Fibroblast of villous mesenchyme (primary cell): ENCODE measurements around the gene LKAAEAR1. TPM values are rescaled to one million over a fixed set of nuclear protein-coding genes. Genes with fewer than 3 reads are reported as not detected.

Experiments
- DNase-seq: peaks from one replicate; pipeline ENCODE4 v3.0.0-alpha.2; 2010; ENCODE audit warnings: low read depth
- H3K4me3 ChIP-seq: 2 replicates; pipeline ENCODE4 v1.5.1; 2011; ENCODE audit warnings: low read depth, mild to moderate bottlenecking, low read length
- total RNA-seq: library from RNA; depleted of rRNA; stranded (reverse); fragments of >200 nt; gene quantifications from 2 replicates; pipeline ENCODE4 v1.2.3, GENCODE V29; 2012
- TF ChIP-seq, protein P1 (sequence below): IDR thresholded peaks from 2 replicates; pipeline ENCODE4 v1.5.1; 2012; ENCODE audit warnings: low read depth, mild to moderate bottlenecking, low read length; ENCODE audit not compliant: insufficient read depth

The LKAAEAR1 gene
- total RNA-seq, 1 donor: not detected

DNA sequence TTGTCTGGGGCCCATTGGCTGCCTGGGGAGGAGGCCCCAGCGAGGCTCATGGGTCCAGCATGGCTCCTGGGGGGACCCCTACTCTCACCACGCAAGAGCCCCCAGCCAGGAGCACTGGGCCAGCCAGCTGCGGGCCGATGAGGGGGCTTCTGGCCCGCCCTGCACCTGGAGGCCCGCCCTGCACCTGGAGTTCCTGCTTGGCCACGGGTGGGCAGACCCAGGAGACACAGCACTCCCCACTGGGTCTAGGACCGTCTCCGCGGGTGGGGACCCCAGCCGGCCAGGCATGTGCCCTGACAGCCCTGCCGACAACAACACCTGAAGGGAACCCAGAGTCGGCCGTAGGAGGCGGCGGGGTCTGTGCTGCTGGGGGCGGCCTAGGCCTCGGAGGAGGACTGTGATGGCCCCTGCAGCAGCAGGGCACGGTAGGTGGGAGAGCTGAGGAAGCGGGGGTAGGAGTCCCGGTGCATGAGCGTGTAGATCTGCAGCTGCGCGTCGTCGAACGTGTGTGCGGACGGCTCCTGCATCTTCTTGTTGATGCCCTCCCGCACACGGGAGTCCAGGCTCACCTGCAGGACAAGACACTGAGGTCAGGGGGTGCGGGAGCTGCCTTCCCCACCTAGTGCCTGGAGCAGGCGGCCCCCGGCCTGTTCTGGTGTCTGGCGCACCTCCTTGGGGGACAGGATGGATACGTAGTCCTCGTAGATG lies 10.6 kb downstream of the LKAAEAR1 start:
- no peak overlapping the region for H3K4me3 ChIP-seq
- DNase-seq: no peak
- TF ChIP-seq, protein P1, sequence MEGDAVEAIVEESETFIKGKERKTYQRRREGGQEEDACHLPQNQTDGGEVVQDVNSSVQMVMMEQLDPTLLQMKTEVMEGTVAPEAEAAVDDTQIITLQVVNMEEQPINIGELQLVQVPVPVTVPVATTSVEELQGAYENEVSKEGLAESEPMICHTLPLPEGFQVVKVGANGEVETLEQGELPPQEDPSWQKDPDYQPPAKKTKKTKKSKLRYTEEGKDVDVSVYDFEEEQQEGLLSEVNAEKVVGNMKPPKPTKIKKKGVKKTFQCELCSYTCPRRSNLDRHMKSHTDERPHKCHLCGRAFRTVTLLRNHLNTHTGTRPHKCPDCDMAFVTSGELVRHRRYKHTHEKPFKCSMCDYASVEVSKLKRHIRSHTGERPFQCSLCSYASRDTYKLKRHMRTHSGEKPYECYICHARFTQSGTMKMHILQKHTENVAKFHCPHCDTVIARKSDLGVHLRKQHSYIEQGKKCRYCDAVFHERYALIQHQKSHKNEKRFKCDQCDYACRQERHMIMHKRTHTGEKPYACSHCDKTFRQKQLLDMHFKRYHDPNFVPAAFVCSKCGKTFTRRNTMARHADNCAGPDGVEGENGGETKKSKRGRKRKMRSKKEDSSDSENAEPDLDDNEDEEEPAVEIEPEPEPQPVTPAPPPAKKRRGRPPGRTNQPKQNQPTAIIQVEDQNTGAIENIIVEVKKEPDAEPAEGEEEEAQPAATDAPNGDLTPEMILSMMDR: no peak

DNA sequence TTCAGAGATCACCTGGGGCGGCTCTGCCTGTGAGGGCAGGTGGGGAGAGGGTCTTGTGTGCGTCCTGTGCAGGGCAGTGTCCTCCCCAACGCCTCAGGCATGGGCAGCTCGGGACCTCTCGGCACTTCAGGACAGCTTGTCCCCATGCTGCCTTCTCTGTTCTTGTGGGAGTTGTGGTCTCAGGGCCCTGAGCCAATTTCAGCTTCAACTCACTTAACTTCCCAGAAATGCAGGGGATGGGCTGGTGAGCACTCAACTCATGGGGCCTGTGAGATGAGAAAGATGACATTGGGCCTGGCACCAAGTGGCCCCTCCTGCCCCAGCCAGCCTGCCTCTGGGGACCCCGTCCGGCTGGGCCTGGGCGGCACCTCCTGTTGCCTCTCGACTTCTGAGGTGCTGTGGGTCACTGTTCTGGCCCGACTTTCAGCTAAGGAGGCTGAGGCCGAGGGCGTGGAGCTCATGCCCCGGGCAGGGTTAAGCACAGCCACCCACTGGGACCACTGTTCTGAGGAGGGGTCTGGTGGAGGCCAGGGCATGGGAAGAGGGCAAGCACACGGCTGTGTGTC lies 11.6 kb downstream of the LKAAEAR1 start:
- TF ChIP-seq, protein P1: no peak
- H3K4me3 ChIP-seq: no peak overlapping the region
- no peak for DNase-seq

DNA sequence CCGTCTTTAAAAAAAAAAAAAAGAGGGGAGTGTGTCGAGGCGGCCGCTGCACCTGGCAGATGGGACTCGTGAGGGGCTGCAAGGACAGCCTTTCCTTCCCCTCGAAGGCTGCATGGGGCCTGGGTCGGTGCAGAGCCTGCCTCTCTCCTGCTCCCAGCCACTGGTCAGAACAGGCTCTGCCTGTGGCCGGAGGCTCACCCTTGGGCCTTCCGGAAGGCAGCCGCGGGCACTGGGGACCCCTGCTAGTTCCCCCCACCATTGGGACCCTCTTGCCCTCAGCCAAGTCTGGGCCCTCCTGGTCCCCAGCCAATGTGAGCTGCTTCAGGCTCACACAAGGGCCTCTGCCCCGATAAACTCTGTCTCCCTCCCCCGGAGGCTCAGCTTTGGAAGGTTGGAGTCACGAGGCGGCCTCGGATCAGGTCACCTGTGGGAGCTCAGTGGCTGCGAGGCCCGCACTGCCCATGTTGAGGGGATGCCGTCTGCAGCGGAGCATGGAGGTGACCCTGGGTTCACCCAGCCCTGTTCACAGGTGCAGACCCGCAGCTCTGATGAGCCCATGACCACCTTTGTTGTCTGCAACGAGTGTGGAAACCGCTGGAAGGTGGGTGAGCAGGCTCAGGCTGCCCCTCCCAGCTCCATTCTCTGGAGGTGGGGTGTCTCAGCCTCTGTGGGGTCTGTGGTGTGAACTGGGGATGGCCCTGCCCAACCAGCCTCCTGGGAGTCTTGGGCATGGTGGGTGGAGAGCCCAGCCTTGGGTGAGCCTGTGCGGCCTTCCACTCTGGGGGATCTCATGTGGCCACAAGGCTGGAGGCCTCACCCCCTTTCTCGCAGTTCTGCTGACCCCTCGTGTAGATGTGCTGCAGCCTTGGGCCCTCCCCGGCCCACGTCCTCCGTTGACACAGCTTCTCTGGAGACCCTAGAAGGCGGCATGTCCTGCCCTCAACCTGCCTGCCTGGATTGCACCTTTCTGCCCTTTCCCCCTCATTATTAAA lies 12.6 kb downstream of the LKAAEAR1 start:
- H3K4me3 ChIP-seq: no peak overlapping the region
- DNase-seq: no peak
- TF ChIP-seq, protein P1: no peak

DNA sequence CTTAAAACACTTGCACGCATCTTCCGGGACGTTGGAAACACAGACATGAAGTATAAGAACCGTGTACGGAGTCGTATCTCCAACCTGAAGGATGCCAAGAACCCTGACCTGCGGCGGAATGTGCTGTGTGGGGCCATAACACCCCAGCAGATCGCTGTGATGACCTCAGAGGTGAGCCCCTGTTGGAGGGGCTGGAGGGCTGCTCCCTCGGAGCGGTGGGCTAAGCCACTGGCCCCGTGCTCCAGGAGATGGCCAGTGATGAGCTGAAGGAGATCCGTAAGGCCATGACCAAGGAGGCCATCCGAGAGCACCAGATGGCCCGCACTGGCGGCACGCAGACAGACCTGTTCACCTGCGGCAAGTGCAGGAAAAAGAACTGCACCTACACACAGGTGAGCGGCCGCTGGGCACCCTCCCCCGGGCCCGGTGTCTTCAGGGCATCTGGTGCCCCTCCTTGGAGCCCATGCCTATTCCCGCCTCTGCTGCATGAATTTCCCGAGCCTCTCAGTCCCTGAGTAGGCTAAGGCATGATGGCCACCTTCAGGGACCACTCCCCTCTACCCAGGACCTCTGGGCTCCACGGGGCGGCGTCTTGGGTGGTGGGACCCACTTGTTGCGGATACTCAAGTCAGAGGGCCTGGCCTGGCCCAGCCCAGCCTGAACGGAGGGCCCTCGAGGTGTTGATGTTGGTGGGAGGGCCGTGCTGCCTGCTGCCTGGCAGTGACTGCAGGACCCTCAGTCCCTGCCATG lies 13.8 kb downstream of the LKAAEAR1 start:
- no peak overlapping the region for H3K4me3 ChIP-seq
- no peak for DNase-seq
- TF ChIP-seq, protein P1: no peak

DNA sequence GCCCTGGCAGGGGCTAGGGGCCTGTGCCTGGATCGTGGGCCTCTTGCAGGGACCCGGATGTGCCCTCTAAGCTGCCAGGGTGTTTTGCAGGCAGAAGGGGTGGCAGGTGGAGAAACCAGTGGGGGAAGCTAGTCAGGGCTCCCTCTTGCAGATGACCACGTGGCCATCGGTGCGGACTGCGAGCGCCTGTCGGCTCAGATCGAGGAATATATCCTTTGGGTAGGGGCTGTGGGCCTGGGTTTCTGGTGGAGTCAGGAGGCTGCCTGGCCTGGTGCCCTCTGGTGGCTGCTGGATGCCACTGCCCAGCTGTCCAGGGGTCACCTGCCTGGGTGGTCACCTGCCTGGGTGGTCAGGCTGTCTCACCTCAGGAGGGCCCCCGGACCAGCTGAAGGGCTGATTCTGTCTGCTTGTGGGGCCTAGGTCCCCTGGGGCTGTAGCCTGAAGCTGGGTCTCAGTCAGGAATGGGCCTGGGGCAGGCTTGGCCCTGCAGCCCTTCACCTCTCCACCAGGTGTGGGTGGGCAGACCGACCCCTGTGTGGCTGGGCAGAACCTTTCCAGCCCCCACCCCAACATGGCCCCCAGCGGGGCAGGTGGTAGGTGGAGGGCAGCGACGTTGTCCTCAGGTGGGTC lies 14.5 kb downstream of the LKAAEAR1 start:
- DNase-seq: no peak
- TF ChIP-seq, protein P1: peak; percentile 72
- no peak overlapping the region for H3K4me3 ChIP-seq

DNA sequence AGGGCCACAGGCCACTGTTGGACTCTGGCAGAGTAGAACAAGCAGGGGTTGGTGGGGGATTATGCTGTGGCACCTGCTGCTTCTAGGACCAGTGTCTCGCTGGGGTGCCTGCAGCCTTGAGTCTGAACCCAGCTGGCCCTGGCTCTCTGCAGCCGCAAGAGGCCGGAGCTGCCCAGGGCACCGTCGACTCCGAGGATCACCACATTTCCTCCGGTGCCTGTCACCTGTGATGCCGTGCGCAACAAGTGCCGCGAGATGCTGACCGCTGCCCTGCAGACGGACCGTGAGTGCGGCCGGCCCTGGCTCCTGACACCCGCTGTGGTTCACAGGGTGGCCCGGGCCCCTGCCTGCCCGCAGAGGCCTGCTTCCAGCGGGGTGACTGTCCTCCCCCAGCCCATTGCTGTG lies 15.0 kb downstream of the LKAAEAR1 start:
- TF ChIP-seq, protein P1: no peak
- DNase-seq: no peak
- no peak overlapping the region for H3K4me3 ChIP-seq
